Stimulated activated naive B cell treated with anti-CD40 and anti-IgM and Interleukin-4, amounts not matched to agents 10 μg/mL and 1 μg/mL and 100 μg/mL, for 72 hours (primary cell): Measurements from ENCODE around the gene VIPR2.

ENCODE experiments used
- ATAC-seq, 2 donors: fragments of 150-1000 bp; cut with Tn5 transposase; replicated peaks; 2 replicates each; pipeline ENCODE4 v1.10.0; 2021; ENCODE audit warnings: moderate library complexity in 1 of 2
- DNase-seq: peaks from one replicate; pipeline ENCODE4 v3.0.0; 2021
- H3K27ac Mint-ChIP-seq: one replicate; pipeline ENCODE4 v1.8.0; 2022; ENCODE audit warnings: mild to moderate bottlenecking, mixed read lengths
- H3K27me3 Mint-ChIP-seq, 2 donors: one replicate each; pipeline ENCODE4 v1.8.0; 2022; ENCODE audit warnings: mixed read lengths in 2 of 2
- H3K36me3 Mint-ChIP-seq, 2 donors: one replicate each; pipeline ENCODE4 v1.8.0; 2022; ENCODE audit warnings: mixed read lengths in 2 of 2, mild to moderate bottlenecking in 1 of 2
- H3K4me1 Mint-ChIP-seq, 2 donors: one replicate each; pipeline ENCODE4 v1.8.0; 2022; ENCODE audit warnings: mixed read lengths in 2 of 2, mild to moderate bottlenecking in 1 of 2
- H3K4me3 Mint-ChIP-seq, 2 donors: one replicate each; pipeline ENCODE4 v1.8.0; 2022; ENCODE audit warnings: mild to moderate bottlenecking in 2 of 2, mixed read lengths in 2 of 2, moderate library complexity in 1 of 2
- H3K9me3 Mint-ChIP-seq, 2 donors: one replicate each; pipeline ENCODE4 v1.8.0; 2022; ENCODE audit warnings: mixed read lengths in 2 of 2, mild to moderate bottlenecking in 1 of 2

VIPR2 gene

GRCh38 chr7:159022238-159022993 is 122.3 kb downstream of the VIPR2 start:
- no peak for ATAC-seq
- H3K4me3 Mint-ChIP-seq: no peak overlapping the region
- H3K9me3 Mint-ChIP-seq: peaks cover 4 to 7% of the 10 kb centered on the region in 2 donors
- peaks cover 5 to 8% of the 10 kb centered on the region in 2 donors for H3K4me1 Mint-ChIP-seq
- H3K36me3 Mint-ChIP-seq: peaks cover 0 to 2% of the 10 kb centered on the region in 2 donors
- H3K27me3 Mint-ChIP-seq: peaks cover 5 to 7% of the 10 kb centered on the region in 2 donors
- no peak for DNase-seq
- H3K27ac Mint-ChIP-seq: no peak overlapping the region

GRCh38 chr7:159020987-159021386 is 123.7 kb downstream of the VIPR2 start:
- Mint-ChIP-seq H3K9me3 (peaks cover 4 to 7% of the 10 kb centered on the region in 2 donors), H3K4me1 (peaks cover 3 to 5% of the 10 kb centered on the region in 2 donors), H3K27ac (no peak overlapping the region), H3K36me3 (peaks cover 0 to 2% of the 10 kb centered on the region in 2 donors), H3K4me3 (no peak overlapping the region), H3K27me3 (peaks cover 0 to 7% of the 10 kb centered on the region in 2 donors)
- DNase-seq: no peak
- no peak for ATAC-seq

GRCh38 chr7:159019111-159019510 is 125.6 kb downstream of the VIPR2 start:
- H3K36me3 Mint-ChIP-seq: peaks cover 0 to 2% of the 10 kb centered on the region in 2 donors
- no peak for DNase-seq
- no peak for ATAC-seq
- H3K27ac Mint-ChIP-seq: no peak overlapping the region
- peaks cover 4 to 7% of the 10 kb centered on the region in 2 donors for H3K9me3 Mint-ChIP-seq
- H3K27me3 Mint-ChIP-seq: peaks cover 0 to 7% of the 10 kb centered on the region in 2 donors
- no peak overlapping the region for H3K4me3 Mint-ChIP-seq
- H3K4me1 Mint-ChIP-seq: peaks cover 5 to 6% of the 10 kb centered on the region in 2 donors

- peaks cover 0 to 2% of the 10 kb centered on the region in 2 donors for H3K36me3 Mint-ChIP-seq
- no peak for DNase-seq
- H3K9me3 Mint-ChIP-seq: peaks cover 4 to 7% of the 10 kb centered on the region in 2 donors
- H3K4me3 Mint-ChIP-seq: no peak overlapping the region
- peaks cover 0 to 7% of the 10 kb centered on the region in 2 donors for H3K27me3 Mint-ChIP-seq
- H3K27ac Mint-ChIP-seq: no peak overlapping the region
- H3K4me1 Mint-ChIP-seq: peaks cover 5 to 6% of the 10 kb centered on the region in 2 donors
- ATAC-seq: peak in 1 of 2 donors; percentile 27
Observed at GRCh38 chr7:159017741-159018140, 126.9 kb downstream of the VIPR2 start.

GRCh38 chr7:159017210-159017609 is 127.5 kb downstream of the VIPR2 start:
- peaks cover 4 to 7% of the 10 kb centered on the region in 2 donors for H3K9me3 Mint-ChIP-seq
- H3K27me3 Mint-ChIP-seq: peaks cover 0 to 7% of the 10 kb centered on the region in 2 donors
- H3K36me3 Mint-ChIP-seq: peaks cover 0 to 2% of the 10 kb centered on the region in 2 donors
- H3K4me3 Mint-ChIP-seq: no peak overlapping the region
- H3K27ac Mint-ChIP-seq: no peak overlapping the region
- peaks cover 5 to 6% of the 10 kb centered on the region in 2 donors for H3K4me1 Mint-ChIP-seq
- DNase-seq: no peak
- no peak for ATAC-seq

- no peak for ATAC-seq
- DNase-seq: no peak
- H3K9me3 Mint-ChIP-seq: peaks cover 4 to 7% of the 10 kb centered on the region in 2 donors
- peaks cover 5 to 6% of the 10 kb centered on the region in 2 donors for H3K4me1 Mint-ChIP-seq
- H3K27me3 Mint-ChIP-seq: peaks cover 0 to 7% of the 10 kb centered on the region in 2 donors
- no peak overlapping the region for H3K27ac Mint-ChIP-seq
- H3K4me3 Mint-ChIP-seq: no peak overlapping the region
- H3K36me3 Mint-ChIP-seq: peaks cover 0 to 2% of the 10 kb centered on the region in 2 donors
Observed at GRCh38 chr7:159016591-159016990, 128.1 kb downstream of the VIPR2 start.

- peaks cover 4 to 5% of the 10 kb centered on the region in 2 donors for H3K9me3 Mint-ChIP-seq
- no peak for DNase-seq
Observed at GRCh38 chr7:159015454-159016410, 128.9 kb downstream of the VIPR2 start.

GRCh38 chr7:159015081-159015453 is 129.6 kb downstream of the VIPR2 start:
- H3K27ac Mint-ChIP-seq: no peak overlapping the region
- H3K27me3 Mint-ChIP-seq: peaks cover 7 to 9% of the 10 kb centered on the region in 2 donors
- H3K4me3 Mint-ChIP-seq: no peak overlapping the region
- peaks cover 0 to 2% of the 10 kb centered on the region in 2 donors for H3K9me3 Mint-ChIP-seq
- peaks cover 5 to 6% of the 10 kb centered on the region in 2 donors for H3K4me1 Mint-ChIP-seq
- ATAC-seq (peak; percentile 31 to 41), DNase-seq (no peak)
- H3K36me3 Mint-ChIP-seq: no peaks in the 10 kb centered on the region

More at GRCh38 chr7:159015454-159016410, 128.9 kb downstream of the VIPR2 start:
- ATAC-seq: peak; percentile 27 to 45
- Mint-ChIP-seq H3K36me3 (no peaks in the 10 kb centered on the region), H3K27ac (no peak overlapping the region), H3K4me1 (peaks cover 5 to 6% of the 10 kb centered on the region in 2 donors), H3K27me3 (peaks cover 8 to 10% of the 10 kb centered on the region in 2 donors), H3K4me3 (no peak overlapping the region)

- no peak for ATAC-seq
- DNase-seq: no peak
- H3K27me3 Mint-ChIP-seq: peaks cover 7 to 9% of the 10 kb centered on the region in 2 donors
- H3K4me3 Mint-ChIP-seq: no peak overlapping the region
- H3K36me3 Mint-ChIP-seq: no peaks in the 10 kb centered on the region
- H3K9me3 Mint-ChIP-seq: peaks cover 0 to 2% of the 10 kb centered on the region in 2 donors
- H3K4me1 Mint-ChIP-seq: peaks cover 5 to 6% of the 10 kb centered on the region in 2 donors
- no peak overlapping the region for H3K27ac Mint-ChIP-seq
Observed at GRCh38 chr7:159014297-159015062, 130.2 kb downstream of the VIPR2 start.

- DNase-seq (no peak), ATAC-seq (no peak)
- H3K4me3 Mint-ChIP-seq: no peak overlapping the region
- peaks cover 7 to 9% of the 10 kb centered on the region in 2 donors for H3K27me3 Mint-ChIP-seq
- H3K27ac Mint-ChIP-seq: no peak overlapping the region
- peaks cover 0 to 2% of the 10 kb centered on the region in 2 donors for H3K9me3 Mint-ChIP-seq
- no peaks in the 10 kb centered on the region for H3K36me3 Mint-ChIP-seq
- H3K4me1 Mint-ChIP-seq: peaks cover 2 to 6% of the 10 kb centered on the region in 2 donors
Observed at GRCh38 chr7:159013825-159014289, 130.8 kb downstream of the VIPR2 start.

- no peaks in the 10 kb centered on the region for H3K36me3 Mint-ChIP-seq
- H3K27me3 Mint-ChIP-seq: peaks cover 7 to 9% of the 10 kb centered on the region in 2 donors
- H3K4me3 Mint-ChIP-seq: no peak overlapping the region
- no peaks in the 10 kb centered on the region for H3K9me3 Mint-ChIP-seq
- H3K4me1 Mint-ChIP-seq: peaks cover 0 to 6% of the 10 kb centered on the region in 2 donors
- no peak overlapping the region for H3K27ac Mint-ChIP-seq
- no peak for ATAC-seq
- DNase-seq: no peak
Observed at GRCh38 chr7:159013181-159013690, 131.4 kb downstream of the VIPR2 start.

GRCh38 chr7:159012353-159013069 is 132.2 kb downstream of the VIPR2 start:
- Mint-ChIP-seq H3K4me3 (no peak overlapping the region), H3K36me3 (no peaks in the 10 kb centered on the region), H3K27me3 (peaks cover 7 to 9% of the 10 kb centered on the region in 2 donors), H3K9me3 (no peaks in the 10 kb centered on the region), H3K27ac (no peak overlapping the region), H3K4me1 (peaks cover 0 to 4% of the 10 kb centered on the region in 2 donors)
- ATAC-seq (no peak), DNase-seq (no peak)

GRCh38 chr7:159011722-159012022 is 133.0 kb downstream of the VIPR2 start:
- no peak overlapping the region for H3K27ac Mint-ChIP-seq
- no peak for ATAC-seq
- H3K9me3 Mint-ChIP-seq: no peaks in the 10 kb centered on the region

More at GRCh38 chr7:159011722-159012022, 133.0 kb downstream of the VIPR2 start:
- no peak for DNase-seq
- Mint-ChIP-seq H3K4me1 (peaks cover 0 to 4% of the 10 kb centered on the region in 2 donors), H3K27me3 (peaks cover 7 to 9% of the 10 kb centered on the region in 2 donors), H3K36me3 (no peaks in the 10 kb centered on the region), H3K4me3 (no peak overlapping the region)
